LNCaP clone FGC (cell line): ENCODE data around the gene UBE3C.
"Not testable (repeated sequence)": the region's sequence is repeated elsewhere in the genome, so short reads cannot be mapped to it uniquely, and the experiment has no call there.

Experiments
- DNase-seq: peaks from one replicate; pipeline ENCODE4 v3.0.0-alpha.2; 2011; ENCODE audit warnings: low read depth
- H3K4me3 ChIP-seq: 2 replicates; pipeline ENCODE4 v1.5.1; 2011; ENCODE audit warnings: mild to moderate bottlenecking, low read depth, low read length, control low read depth
- TF ChIP-seq, protein P1 (sequence below): IDR thresholded peaks from 2 replicates; pipeline ENCODE4 v1.5.1; 2012; ENCODE audit warnings: mild to moderate bottlenecking; ENCODE audit not compliant: control insufficient read depth, insufficient read depth; ENCODE audit errors: extremely low read depth

UBE3C gene

DNA sequence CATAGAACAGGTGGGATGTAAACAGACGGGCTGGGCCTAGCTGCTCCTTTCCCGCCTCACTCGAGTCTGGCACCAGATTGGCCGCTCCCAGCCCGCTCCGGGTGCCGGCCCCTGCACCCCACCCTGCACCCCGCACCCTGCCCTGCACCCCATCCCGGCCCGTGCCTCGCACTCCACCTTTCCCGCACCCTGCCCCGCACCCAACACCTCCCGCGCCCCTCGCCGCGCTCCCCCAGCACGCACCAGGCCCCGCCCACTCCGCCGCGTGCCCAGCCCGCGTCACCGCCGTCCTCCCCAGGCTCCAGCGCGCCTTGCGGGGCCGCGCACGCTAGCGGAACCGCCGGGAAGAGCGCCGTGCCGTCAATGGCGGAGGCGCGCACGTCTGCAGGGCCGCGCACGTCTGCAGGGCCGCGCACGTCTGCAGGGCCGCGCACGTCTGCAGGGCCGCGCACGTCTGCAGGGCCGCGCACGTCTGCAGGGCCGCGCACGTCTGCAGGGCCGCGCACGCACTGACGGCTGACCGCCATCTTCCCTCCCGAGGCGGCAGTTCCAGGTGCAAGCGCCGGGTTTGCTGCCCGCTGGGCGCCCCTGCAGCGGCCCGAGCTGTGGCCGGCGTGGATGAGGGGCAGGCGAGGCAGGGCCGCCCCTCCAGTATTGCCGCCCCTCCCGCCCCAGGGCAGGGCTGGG lies at the start of gene UBE3C:
Gene UBE3C (plus strand): TSS at position 503 of the 687 bp plus-strand sequence. CDS start 347 bp downstream, outside the sequence.
- TF ChIP-seq, protein P1, sequence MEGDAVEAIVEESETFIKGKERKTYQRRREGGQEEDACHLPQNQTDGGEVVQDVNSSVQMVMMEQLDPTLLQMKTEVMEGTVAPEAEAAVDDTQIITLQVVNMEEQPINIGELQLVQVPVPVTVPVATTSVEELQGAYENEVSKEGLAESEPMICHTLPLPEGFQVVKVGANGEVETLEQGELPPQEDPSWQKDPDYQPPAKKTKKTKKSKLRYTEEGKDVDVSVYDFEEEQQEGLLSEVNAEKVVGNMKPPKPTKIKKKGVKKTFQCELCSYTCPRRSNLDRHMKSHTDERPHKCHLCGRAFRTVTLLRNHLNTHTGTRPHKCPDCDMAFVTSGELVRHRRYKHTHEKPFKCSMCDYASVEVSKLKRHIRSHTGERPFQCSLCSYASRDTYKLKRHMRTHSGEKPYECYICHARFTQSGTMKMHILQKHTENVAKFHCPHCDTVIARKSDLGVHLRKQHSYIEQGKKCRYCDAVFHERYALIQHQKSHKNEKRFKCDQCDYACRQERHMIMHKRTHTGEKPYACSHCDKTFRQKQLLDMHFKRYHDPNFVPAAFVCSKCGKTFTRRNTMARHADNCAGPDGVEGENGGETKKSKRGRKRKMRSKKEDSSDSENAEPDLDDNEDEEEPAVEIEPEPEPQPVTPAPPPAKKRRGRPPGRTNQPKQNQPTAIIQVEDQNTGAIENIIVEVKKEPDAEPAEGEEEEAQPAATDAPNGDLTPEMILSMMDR = no peak
- peak within 1 kb of the TSS; percentile 95 for H3K4me3 ChIP-seq
- peak; percentile 73 for DNase-seq

DNA sequence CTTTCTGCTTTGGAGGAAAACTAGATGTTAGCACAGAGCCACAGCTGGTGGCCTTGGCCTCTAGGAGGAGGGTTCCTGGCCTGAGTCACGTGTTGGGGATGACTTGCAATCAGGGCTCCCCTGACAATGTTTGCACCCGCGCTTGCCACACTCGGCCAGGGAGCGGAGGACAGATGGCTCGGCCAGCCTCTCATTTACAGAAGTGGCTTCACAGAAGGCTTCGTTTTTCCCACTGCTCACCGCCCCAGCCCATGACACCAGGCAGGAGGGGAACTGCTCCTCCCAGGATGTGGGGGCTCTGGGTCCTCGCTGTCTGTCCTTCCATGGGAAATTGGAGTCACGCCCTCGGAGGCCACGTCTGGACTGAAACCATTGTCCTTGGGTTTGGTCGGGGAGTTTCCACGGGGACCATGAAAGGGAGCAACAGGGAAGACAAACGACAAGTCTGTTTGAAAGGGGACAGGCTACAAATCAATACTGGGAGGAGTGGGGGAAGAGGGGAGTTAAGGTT lies 49.6 kb upstream of the UBE3C start:
- TF ChIP-seq, protein P1 = no peak
- H3K4me3 ChIP-seq = no peak overlapping the region
- no peak for DNase-seq

DNA sequence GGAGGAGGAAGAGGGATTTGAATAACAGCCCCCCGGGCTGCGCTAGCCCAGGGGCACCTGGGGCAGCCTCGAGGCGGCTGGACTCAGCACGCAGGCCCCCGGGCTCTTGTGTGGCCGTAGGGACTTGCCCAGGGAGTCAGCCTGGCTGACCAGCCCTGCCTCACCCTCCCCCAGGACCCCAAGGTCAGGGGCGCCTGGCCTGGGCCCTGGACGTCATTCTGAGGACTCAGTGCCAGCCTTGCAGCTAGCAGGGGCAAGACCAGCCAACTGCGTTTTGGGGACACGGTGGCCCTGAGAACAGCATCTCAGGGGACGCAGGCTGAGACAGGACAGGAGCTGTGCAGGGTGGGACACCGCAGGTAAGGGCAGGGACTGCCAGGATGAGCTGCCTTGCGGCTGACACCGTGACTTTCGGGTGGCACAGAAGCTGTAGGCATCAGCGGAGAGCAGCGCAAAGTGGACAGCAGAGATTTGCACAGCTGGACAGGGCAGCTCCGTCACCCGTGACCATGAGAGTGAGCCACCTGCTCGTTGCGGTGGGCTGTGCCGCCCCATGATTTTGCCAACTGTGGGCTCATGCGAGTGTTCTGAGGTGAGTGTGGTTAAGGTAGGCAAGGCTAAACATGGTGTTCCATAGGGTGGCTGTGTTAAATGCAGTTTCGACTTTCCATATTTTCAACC lies 48.1 kb upstream of the UBE3C start:
- no peak overlapping the region for H3K4me3 ChIP-seq
- TF ChIP-seq, protein P1 = no peak
- no peak for DNase-seq

DNA sequence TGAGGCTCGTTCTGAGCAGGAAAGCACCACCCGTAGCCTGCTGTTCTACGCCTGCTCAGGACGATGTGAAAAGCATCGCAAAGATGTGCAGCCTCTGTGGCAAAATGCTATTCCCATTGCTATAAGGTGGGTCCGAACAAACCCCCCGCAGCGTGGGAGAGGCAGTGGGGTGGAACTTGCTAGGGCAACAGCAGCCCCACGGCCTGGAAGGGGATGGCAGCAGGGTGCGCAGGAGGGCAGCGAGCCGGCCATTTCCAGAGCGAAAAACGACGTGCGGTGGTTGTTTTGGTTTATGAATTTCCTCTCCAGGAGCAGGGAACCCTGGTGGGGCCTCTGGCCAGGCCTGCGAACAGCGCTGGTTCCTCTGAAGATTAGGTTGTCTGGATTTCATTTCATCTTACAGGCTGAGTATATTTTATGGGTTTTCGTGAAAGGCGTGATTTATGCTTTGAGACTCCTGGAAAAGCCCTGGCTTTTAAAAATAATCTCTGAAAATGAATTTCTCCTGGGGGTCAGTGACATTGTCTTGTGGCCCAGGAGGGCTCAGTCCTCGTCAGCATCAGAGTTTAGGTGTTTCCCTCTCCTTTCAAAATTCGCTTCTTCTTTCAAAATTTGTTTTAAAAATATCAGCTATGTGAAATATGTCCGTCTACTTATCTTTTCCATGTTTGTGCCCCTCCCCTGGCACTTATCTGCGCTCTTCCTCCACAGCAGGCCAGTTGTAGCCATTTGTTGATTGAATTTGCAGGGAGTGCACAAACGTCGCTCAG lies 42.3 kb upstream of the UBE3C start:
- no peak for DNase-seq
- H3K4me3 ChIP-seq = no peak overlapping the region
- TF ChIP-seq, protein P1 = no peak

DNA sequence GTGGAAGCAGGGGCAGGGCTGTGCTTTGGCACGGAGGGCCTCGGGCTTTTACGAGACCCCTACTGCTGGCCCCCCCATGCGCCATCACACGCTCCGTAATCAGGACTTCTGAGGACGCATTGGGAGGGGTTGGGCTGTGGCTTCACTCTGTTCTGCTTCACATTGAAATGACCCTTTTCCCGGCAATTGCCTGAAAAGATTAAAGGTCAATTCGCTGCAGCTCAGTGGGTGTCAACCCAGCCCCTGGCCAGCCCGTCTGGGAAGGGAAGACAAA lies 41.7 kb upstream of the UBE3C start:
- no peak overlapping the region for H3K4me3 ChIP-seq
- TF ChIP-seq, protein P1 = no peak
- no peak for DNase-seq

DNA sequence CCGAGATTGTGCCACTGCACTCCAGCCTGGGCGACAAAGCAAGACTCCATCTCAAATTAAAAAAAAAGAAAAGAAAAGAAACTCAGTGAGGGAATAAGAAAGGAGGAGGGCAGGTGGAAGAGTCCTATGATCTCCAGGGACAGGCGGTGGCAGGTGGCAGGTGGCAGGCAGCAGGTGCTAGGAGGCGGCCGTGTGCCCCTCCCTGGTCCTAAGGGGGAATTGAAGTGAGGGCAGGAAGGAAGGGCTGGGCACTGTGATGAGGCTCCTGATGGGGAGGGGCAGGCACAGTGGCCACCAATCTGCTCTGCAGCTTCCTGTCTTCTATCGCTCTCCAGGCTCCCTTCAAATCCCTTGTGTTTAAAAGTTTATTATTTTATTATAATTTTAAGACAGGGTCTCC lies 41.2 kb upstream of the UBE3C start:
- TF ChIP-seq, protein P1 = no peak
- H3K4me3 ChIP-seq = no peak overlapping the region
- DNase-seq = no peak

DNA sequence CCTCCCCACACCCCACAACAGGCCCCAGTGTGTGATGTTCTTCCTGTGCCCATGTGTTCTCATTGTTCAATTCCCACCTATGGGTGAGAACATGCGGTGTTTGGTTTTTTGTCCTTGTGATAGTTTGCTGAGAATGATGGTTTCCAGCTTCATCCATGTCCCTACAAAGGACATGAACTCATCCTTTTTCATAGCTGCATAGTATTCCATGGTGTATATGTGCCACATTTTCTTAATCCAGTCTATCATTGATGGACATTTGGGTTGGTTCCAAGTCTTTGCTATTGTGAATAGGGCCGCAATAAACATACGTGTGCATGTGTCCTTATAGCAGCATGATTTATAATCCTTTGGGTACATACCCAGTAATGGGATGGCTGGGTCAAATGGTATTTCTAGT lies 38.7 kb upstream of the UBE3C start:
- not testable (repeated sequence) for DNase-seq, H3K4me3 ChIP-seq

DNA sequence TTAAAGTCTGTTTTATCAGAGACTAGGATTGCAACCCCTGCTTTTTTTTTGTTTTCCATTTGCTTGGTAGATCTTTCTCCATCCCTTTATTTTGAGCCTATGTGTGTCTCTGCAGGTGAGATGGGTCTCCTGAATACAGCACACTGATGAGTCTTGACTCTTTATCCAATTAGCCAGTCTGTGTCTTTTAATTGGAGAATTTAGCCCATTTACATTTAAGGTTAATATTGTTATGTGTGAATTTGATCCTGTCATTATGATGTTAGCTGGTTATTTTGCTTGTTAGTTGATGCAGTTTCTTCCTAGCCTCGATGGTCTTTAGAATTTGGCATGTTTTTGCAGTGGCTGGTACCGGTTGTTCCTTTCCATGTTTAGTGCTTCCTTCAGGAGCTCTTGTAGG lies 35.1 kb upstream of the UBE3C start:
- not testable (repeated sequence) for DNase-seq, H3K4me3 ChIP-seq
